ENCODE measurements around the gene FUZ.

The FUZ gene

DNA sequence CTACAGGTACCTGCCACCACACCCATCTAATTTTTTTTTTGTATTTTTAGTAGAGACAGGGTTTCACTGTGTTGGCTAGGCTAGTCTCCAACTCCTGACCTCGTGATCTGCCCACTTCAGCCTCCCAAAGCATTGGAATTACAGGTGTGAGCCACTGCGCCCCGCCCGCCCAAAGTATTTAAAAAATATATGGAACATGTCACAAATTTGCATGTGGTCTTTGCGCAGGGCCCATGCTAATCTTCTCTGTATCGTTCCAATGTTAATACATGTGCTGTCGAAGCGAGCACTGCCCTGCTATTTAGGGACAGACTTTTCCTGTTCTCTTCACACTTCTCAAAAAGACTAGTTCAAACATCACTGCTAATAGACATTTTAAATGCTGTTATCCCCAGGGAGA, 48.8 kb downstream of the FUZ start:
- Histone ChIP-seq H3K9ac (ENCODE audit: low read length) (no peak overlapping the region), H3K9me2 (ENCODE audit: low read depth, low read length) (no peaks in the 10 kb centered on the region), H3K4me1 (ENCODE audit: insufficient read depth, low read length, severe bottlenecking) (peaks cover 33% of the 10 kb centered on the region), H3K4me3 (ENCODE audit: low read depth, low read length, poor library complexity, severe bottlenecking) (no peak overlapping the region), H3K79me2 (ENCODE audit: insufficient read depth, low read length) (peaks cover 9% of the 10 kb centered on the region), H3K27ac (ENCODE audit: low read depth, low read length, poor library complexity, severe bottlenecking) (no peak overlapping the region), H3F3A (ENCODE audit: insufficient read depth, low read length) (no peaks in the 10 kb centered on the region), H3K9me3 (ENCODE audit: low read length) (no peaks in the 10 kb centered on the region), H3K27me3 (ENCODE audit: insufficient read depth, low read length) (no peaks in the 10 kb centered on the region), H2AFZ (ENCODE audit: low read length) (no peak overlapping the region), H4K20me1 (ENCODE audit: insufficient read depth, low read length) (no peaks in the 10 kb centered on the region), H3K36me3 (ENCODE audit: insufficient read depth, low read length) (no peaks in the 10 kb centered on the region; the same call in 1 of the 2 replicates), H3K4me2 (ENCODE audit: low read length) (no peak overlapping the region)
- TF ChIP-seq EZH2 (IDR thresholded peaks at IDR 0.05; ENCODE audit: borderline replicate concordance, low read length): no peak
- TF ChIP-seq, protein P1, sequence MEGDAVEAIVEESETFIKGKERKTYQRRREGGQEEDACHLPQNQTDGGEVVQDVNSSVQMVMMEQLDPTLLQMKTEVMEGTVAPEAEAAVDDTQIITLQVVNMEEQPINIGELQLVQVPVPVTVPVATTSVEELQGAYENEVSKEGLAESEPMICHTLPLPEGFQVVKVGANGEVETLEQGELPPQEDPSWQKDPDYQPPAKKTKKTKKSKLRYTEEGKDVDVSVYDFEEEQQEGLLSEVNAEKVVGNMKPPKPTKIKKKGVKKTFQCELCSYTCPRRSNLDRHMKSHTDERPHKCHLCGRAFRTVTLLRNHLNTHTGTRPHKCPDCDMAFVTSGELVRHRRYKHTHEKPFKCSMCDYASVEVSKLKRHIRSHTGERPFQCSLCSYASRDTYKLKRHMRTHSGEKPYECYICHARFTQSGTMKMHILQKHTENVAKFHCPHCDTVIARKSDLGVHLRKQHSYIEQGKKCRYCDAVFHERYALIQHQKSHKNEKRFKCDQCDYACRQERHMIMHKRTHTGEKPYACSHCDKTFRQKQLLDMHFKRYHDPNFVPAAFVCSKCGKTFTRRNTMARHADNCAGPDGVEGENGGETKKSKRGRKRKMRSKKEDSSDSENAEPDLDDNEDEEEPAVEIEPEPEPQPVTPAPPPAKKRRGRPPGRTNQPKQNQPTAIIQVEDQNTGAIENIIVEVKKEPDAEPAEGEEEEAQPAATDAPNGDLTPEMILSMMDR (IDR thresholded peaks at IDR 0.05; ENCODE audit: low read length): no peak

DNA sequence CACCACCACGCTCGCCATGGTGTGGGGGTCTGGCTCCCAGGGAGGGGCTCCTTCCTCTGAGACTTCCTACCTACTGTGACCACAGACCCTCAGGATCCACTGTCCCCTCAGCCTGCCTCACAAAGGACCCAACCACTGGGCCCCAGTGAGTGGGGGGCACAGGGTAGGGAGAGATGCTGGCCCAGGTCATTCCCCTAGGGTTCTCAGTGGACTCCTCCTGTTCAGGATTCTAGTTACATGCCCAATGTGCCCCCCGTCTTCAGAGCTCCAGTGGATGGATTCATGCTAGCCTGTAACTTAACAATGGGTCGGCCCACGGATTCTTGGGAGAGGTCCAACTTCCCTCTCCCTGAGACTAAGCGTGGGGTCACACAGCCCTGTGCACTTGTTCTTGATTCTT, 49.9 kb downstream of the FUZ start, which contains the start of gene TSKS:
TSKS (minus strand) TSS at position 77 of the 400 bp plus-strand sequence; CDS start at position 18, 59 bp downstream.
- H3K4me2 ChIP-seq (ENCODE audit: low read length): no peak within 1 kb of the TSS
- no peaks in the 10 kb centered on the region for H3K27me3 ChIP-seq (ENCODE audit: insufficient read depth, low read length)
- H3F3A ChIP-seq (ENCODE audit: insufficient read depth, low read length): no peaks in the 10 kb centered on the region
- no peaks in the 10 kb centered on the region for H4K20me1 ChIP-seq (ENCODE audit: insufficient read depth, low read length)
- H3K4me1 ChIP-seq (ENCODE audit: insufficient read depth, low read length, severe bottlenecking): peaks cover 27% of the 10 kb centered on the region
- H3K79me2 ChIP-seq (ENCODE audit: insufficient read depth, low read length): peaks cover 9% of the 10 kb centered on the region
- no peaks in the 10 kb centered on the region; the same call in 1 of the 2 replicates for H3K36me3 ChIP-seq (ENCODE audit: insufficient read depth, low read length)
- no peak within 1 kb of the TSS for H3K27ac ChIP-seq (ENCODE audit: low read depth, low read length, poor library complexity, severe bottlenecking)
- no peak within 1 kb of the TSS for H3K4me3 ChIP-seq (ENCODE audit: low read depth, low read length, poor library complexity, severe bottlenecking)
- no peaks in the 10 kb centered on the region for H3K9me2 ChIP-seq (ENCODE audit: low read depth, low read length)
- H3K9ac ChIP-seq (ENCODE audit: low read length): no peak within 1 kb of the TSS
- H3K9me3 ChIP-seq (ENCODE audit: low read length): no peaks in the 10 kb centered on the region
- no peak within 1 kb of the TSS for H2AFZ ChIP-seq (ENCODE audit: low read length)
- TF ChIP-seq EZH2 (IDR thresholded peaks at IDR 0.05; ENCODE audit: borderline replicate concordance, low read length): no peak
- TF ChIP-seq, protein P1 (IDR thresholded peaks at IDR 0.05; ENCODE audit: low read length): no peak

DNA sequence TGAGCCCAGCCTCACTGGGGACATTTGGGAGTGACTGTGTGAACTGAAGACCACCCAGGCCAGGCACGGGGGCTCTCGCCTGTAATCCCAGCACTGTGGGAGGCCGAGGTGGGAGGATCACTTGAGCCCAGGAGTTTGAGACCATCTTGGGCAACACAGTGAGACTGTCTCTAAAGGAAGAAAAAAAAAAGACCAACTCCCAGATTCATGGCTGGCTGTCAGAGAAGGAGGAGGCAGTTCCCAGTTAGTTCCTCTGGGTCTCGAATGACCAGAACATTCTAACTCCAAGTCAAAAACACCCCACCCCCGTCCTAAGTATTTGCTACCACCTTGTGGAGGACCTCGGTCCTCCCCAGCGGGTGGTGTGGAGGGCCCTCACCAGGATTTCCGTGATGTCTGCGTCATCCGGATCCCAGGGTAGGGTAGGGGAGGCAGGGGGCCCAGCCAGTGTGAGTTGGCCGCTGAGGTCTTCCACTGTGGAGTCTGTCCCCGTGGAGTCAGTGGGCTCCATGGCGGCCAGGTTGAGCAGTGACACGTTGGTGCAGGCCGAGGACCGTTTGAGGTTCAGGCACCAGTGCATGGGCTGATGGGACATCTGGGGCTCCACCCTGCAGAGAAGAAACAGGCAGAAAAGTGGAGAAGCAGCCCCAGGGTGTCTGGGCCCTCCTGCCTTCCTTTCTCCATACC, 51.3 kb downstream of the FUZ start:
- Histone ChIP-seq H3K4me1 (ENCODE audit: insufficient read depth, low read length, severe bottlenecking) (peaks cover 19% of the 10 kb centered on the region), H3K9me2 (ENCODE audit: low read depth, low read length) (no peaks in the 10 kb centered on the region), H3K4me3 (ENCODE audit: low read depth, low read length, poor library complexity, severe bottlenecking) (no peak overlapping the region), H3K9me3 (ENCODE audit: low read length) (no peaks in the 10 kb centered on the region), H3K36me3 (ENCODE audit: insufficient read depth, low read length) (no peaks in the 10 kb centered on the region; the same call in 1 of the 2 replicates), H3K27ac (ENCODE audit: low read depth, low read length, poor library complexity, severe bottlenecking) (no peak overlapping the region), H3K4me2 (ENCODE audit: low read length) (peak overlapping the region; percentile 18; the same call in 1 of the 2 replicates), H3K9ac (ENCODE audit: low read length) (no peak overlapping the region), H2AFZ (ENCODE audit: low read length) (no peak overlapping the region), H4K20me1 (ENCODE audit: insufficient read depth, low read length) (no peaks in the 10 kb centered on the region), H3F3A (ENCODE audit: insufficient read depth, low read length) (no peaks in the 10 kb centered on the region), H3K27me3 (ENCODE audit: insufficient read depth, low read length) (no peaks in the 10 kb centered on the region), H3K79me2 (ENCODE audit: insufficient read depth, low read length) (no peaks in the 10 kb centered on the region)
- TF ChIP-seq EZH2 (IDR thresholded peaks at IDR 0.05; ENCODE audit: borderline replicate concordance, low read length): no peak
- TF ChIP-seq, protein P1 (IDR thresholded peaks at IDR 0.05; ENCODE audit: low read length): peak; percentile 50

All from OCI-LY1 (cell line).